LNCaP clone FGC (cell line): Measurements from ENCODE around the gene ARL8B.

Experiments
- DNase-seq: peaks from one replicate; pipeline ENCODE4 v3.0.0-alpha.2; 2011; ENCODE audit warnings: low read depth
- H3K4me3 ChIP-seq: 2 replicates; pipeline ENCODE4 v1.5.1; 2011; ENCODE audit warnings: mild to moderate bottlenecking, low read depth, low read length, control low read depth
- CTCF ChIP-seq: IDR thresholded peaks from 2 replicates; pipeline ENCODE4 v1.5.1; 2012; ENCODE audit warnings: mild to moderate bottlenecking; ENCODE audit not compliant: control insufficient read depth, insufficient read depth; ENCODE audit errors: extremely low read depth

ARL8B gene

GRCh38 chr3:5136211-5136918 is 14.3 kb downstream of the ARL8B start:
- peak; percentile 64 for TF ChIP-seq CTCF
- no peak overlapping the region for H3K4me3 ChIP-seq
- DNase-seq, result no peak

- DNase-seq, result no peak
- no peak overlapping the region for H3K4me3 ChIP-seq
- TF ChIP-seq CTCF, result no peak
Measured at GRCh38 chr3:5136919-5137429, 14.9 kb downstream of the ARL8B start.

- no peak overlapping the region for H3K4me3 ChIP-seq
- DNase-seq, result no peak
- TF ChIP-seq CTCF, result no peak
Measured at GRCh38 chr3:5138214-5138981, 16.3 kb downstream of the ARL8B start.

GRCh38 chr3:5140230-5140621 is 18.1 kb downstream of the ARL8B start:
- DNase-seq, result no peak
- no peak for TF ChIP-seq CTCF
- no peak overlapping the region for H3K4me3 ChIP-seq

GRCh38 chr3:5140839-5141238 is 18.7 kb downstream of the ARL8B start:
- DNase-seq, result no peak
- H3K4me3 ChIP-seq, result no peak overlapping the region
- TF ChIP-seq CTCF, result no peak

- DNase-seq, result no peak
- H3K4me3 ChIP-seq, result no peak overlapping the region
- TF ChIP-seq CTCF, result no peak
Measured at GRCh38 chr3:5141760-5142159, 19.7 kb downstream of the ARL8B start.
